Suprapubic skin (tissue), 4 donors: ENCODE data around the gene SACS. TPM values are rescaled to one million over a fixed set of nuclear protein-coding genes. Genes with fewer than 3 reads are reported as not detected.
A peak's percentile ranks its signal among the peaks of the same experiment; 100 is the strongest.

ENCODE experiments used
- DNase-seq, 2 donors: peaks; one replicate each; pipeline ENCODE4 v3.0.0-alpha.2; 2019; ENCODE audit warnings: low spot score in 2 of 2
- H3K27ac ChIP-seq: fragments of 200-600 bp; sonication (generic); one replicate; pipeline ENCODE4 v1.5.1; 2019
- H3K27me3 ChIP-seq: fragments of 200-600 bp; sonication (generic); one replicate; pipeline ENCODE4 v1.5.1; 2019
- H3K36me3 ChIP-seq: fragments of 200-600 bp; sonication (generic); one replicate; pipeline ENCODE4 v1.5.1; 2019
- H3K4me1 ChIP-seq: fragments of 200-600 bp; sonication (generic); one replicate; pipeline ENCODE4 v1.5.1; 2019
- H3K4me3 ChIP-seq: fragments of 200-600 bp; sonication (generic); one replicate; pipeline ENCODE4 v1.5.1; 2019; ENCODE audit warnings: mild to moderate bottlenecking
- H3K9me3 ChIP-seq: fragments of 200-600 bp; sonication (generic); one replicate; pipeline ENCODE4 v1.5.1; 2019
- CTCF ChIP-seq, 2 donors: fragments of 200-600 bp in 1 of 2; fragments of 450-650 bp in 1 of 2; sonication (generic) in 1 of 2; IDR thresholded peaks; one replicate each; pipeline ENCODE4 v1.5.1; 2016 to 2019; ENCODE audit warnings: antibody characterized with exemption in 2 of 2, mild to moderate bottlenecking in 1 of 2, moderate library complexity in 1 of 2
- EP300 ChIP-seq: sonication (generic); formaldehyde crosslinking; IDR thresholded peaks from one replicate; pipeline ENCODE4 v1.6.1; 2017; ENCODE audit warnings: antibody characterized with exemption
- POLR2A ChIP-seq, 2 donors: fragments of 450-650 bp; IDR thresholded peaks; one replicate each; pipeline ENCODE4 v1.6.1; 2017; ENCODE audit warnings: antibody characterized with exemption in 2 of 2, mild to moderate bottlenecking in 2 of 2, moderate library complexity in 2 of 2
- POLR2AphosphoS5 ChIP-seq, 3 donors: sonication (generic); formaldehyde crosslinking; IDR thresholded peaks; one replicate each; pipeline ENCODE4 v1.6.1; 2017; ENCODE audit warnings: antibody characterized with exemption in 3 of 3
- WGBS: methylation state at CpG from one replicate; pipeline ENCODE4 v1.1.5; 2018; 5-methylcytosine and 5-hydroxymethylcytosine counted together
- total RNA-seq, 4 donors: library from RNA; depleted of rRNA; stranded (reverse); fragments of >200 nt; gene quantifications; one replicate each; pipeline ENCODE4 v1.1.0, GENCODE V29; 2016

The SACS gene
- total RNA-seq, 4 donors from 2014 or later: 6.4 to 17.9 (median 13.3) TPM

- Histone ChIP-seq H3K27ac (no peak overlapping the region), H3K4me1 (peaks cover 6% of the 10 kb centered on the region)
- DNase-seq: no peak
Observed at GRCh38 chr13:23381866-23382265, 51.6 kb downstream of the SACS start.

GRCh38 chr13:23380534-23380933 lies 53.0 kb downstream of the SACS start:
- no peak for DNase-seq
- Histone ChIP-seq H3K27ac (no peak overlapping the region), H3K27me3 (no peaks in the 10 kb centered on the region), H3K4me3 (no peak overlapping the region), H3K4me1 (peaks cover 13% of the 10 kb centered on the region), H3K36me3 (no peaks in the 10 kb centered on the region), H3K9me3 (no peaks in the 10 kb centered on the region)
- WGBS: 81% methylated on average over 5 of the region's 5 CpGs
- TF ChIP-seq POLR2AphosphoS5 (IDR thresholded peaks at IDR 0.05): no peak
- no peak for TF ChIP-seq EP300
- no peak for TF ChIP-seq CTCF (IDR thresholded peaks at IDR 0.05)
- no peak for TF ChIP-seq POLR2A (IDR thresholded peaks at IDR 0.05)

More at GRCh38 chr13:23381866-23382265, 51.6 kb downstream of the SACS start:
- TF ChIP-seq POLR2A (IDR thresholded peaks at IDR 0.05): no peak
- no peak for TF ChIP-seq CTCF (IDR thresholded peaks at IDR 0.05)
- TF ChIP-seq POLR2AphosphoS5 (IDR thresholded peaks at IDR 0.05): no peak
- TF ChIP-seq EP300: no peak
- 42% methylated on average over 6 of the region's 6 CpGs for WGBS
- Histone ChIP-seq H3K4me3 (no peak overlapping the region), H3K9me3 (no peaks in the 10 kb centered on the region), H3K36me3 (no peaks in the 10 kb centered on the region), H3K27me3 (no peaks in the 10 kb centered on the region)

- Histone ChIP-seq H3K27ac (peak overlapping the region; percentile 23), H3K36me3 (no peaks in the 10 kb centered on the region), H3K4me3 (no peak overlapping the region), H3K4me1 (peaks cover 29% of the 10 kb centered on the region), H3K9me3 (no peaks in the 10 kb centered on the region), H3K27me3 (no peaks in the 10 kb centered on the region)
- no peak for TF ChIP-seq EP300
- TF ChIP-seq POLR2A (IDR thresholded peaks at IDR 0.05): no peak
- TF ChIP-seq POLR2AphosphoS5 (IDR thresholded peaks at IDR 0.05): no peak
- TF ChIP-seq CTCF (IDR thresholded peaks at IDR 0.05): no peak
- no peak for DNase-seq
- WGBS: 50% methylated on average over 11 of the region's 11 CpGs
Observed at GRCh38 chr13:23377983-23378632, 55.4 kb downstream of the SACS start.

GRCh38 chr13:23377579-23377978 lies 55.9 kb downstream of the SACS start:
- TF ChIP-seq POLR2A (IDR thresholded peaks at IDR 0.05): no peak
- no peak for TF ChIP-seq CTCF (IDR thresholded peaks at IDR 0.05)
- no peak for TF ChIP-seq EP300
- no peak for TF ChIP-seq POLR2AphosphoS5 (IDR thresholded peaks at IDR 0.05)
- H3K36me3 ChIP-seq: no peaks in the 10 kb centered on the region
- H3K27ac ChIP-seq: peak overlapping the region; percentile 23
- 72% methylated on average over 7 of the region's 7 CpGs for WGBS
- H3K9me3 ChIP-seq: no peaks in the 10 kb centered on the region
- peaks cover 30% of the 10 kb centered on the region for H3K4me1 ChIP-seq
- no peak overlapping the region for H3K4me3 ChIP-seq
- DNase-seq: no peak
- H3K27me3 ChIP-seq: no peaks in the 10 kb centered on the region

GRCh38 chr13:23375001-23375971 lies 58.2 kb downstream of the SACS start:
- H3K4me1 ChIP-seq: peaks cover 34% of the 10 kb centered on the region
- H3K4me3 ChIP-seq: peak overlapping the region; percentile 69
- peak overlapping the region; percentile 86 for H3K27ac ChIP-seq
- peaks cover 5% of the 10 kb centered on the region for H3K36me3 ChIP-seq
- under 1% methylated on average over 50 of the region's 117 CpGs for WGBS
- DNase-seq: peak; percentile 97 to 98
- H3K9me3 ChIP-seq: no peaks in the 10 kb centered on the region
- H3K27me3 ChIP-seq: no peaks in the 10 kb centered on the region
- TF ChIP-seq POLR2AphosphoS5 (IDR thresholded peaks at IDR 0.05): no peak
- TF ChIP-seq POLR2A (IDR thresholded peaks at IDR 0.05): peak in 1 of 2 donors; percentile 23
- TF ChIP-seq EP300: no peak
- TF ChIP-seq CTCF (IDR thresholded peaks at IDR 0.05): peak in 1 of 2 donors; percentile 42
